HEK293T (cell line): ENCODE measurements around the gene CFAP100.

Experiments used
- CTCF ChIA-PET: fragments of 350-600 bp; formaldehyde crosslinking; extraction: SDS; loops from one replicate; lab custom pipeline; 2021; ENCODE audit warnings: antibody characterized with exemption, inconsistent platforms; lab: Yijun Ruan, JAX
- POLR2A ChIA-PET: fragments of 350-600 bp; formaldehyde crosslinking; extraction: SDS; loops from one replicate; lab custom pipeline; 2020; ENCODE audit warnings: antibody characterized with exemption, inconsistent platforms; lab: Yijun Ruan, JAX
- DNase-seq: peaks from one replicate; pipeline ENCODE4 v3.0.0; 2012; ENCODE audit warnings: mixed read lengths; ENCODE audit errors: extremely low spot score
- ARNT ChIP-seq: fragments of 450-650 bp; IDR thresholded peaks from 2 replicates; pipeline ENCODE4 v1.6.1; 2017; ENCODE audit warnings: mild to moderate bottlenecking
- BHLHE40 ChIP-seq: fragments of 450-650 bp; IDR thresholded peaks from 2 replicates; pipeline ENCODE4 v1.6.1; 2016; ENCODE audit warnings: mild to moderate bottlenecking, moderate library complexity, borderline replicate concordance
- CTBP1 ChIP-seq: fragments of 450-650 bp; IDR thresholded peaks from 2 replicates; pipeline ENCODE4 v1.6.1; 2016; ENCODE audit warnings: borderline replicate concordance
- ELF4 ChIP-seq: fragments of 450-650 bp; IDR thresholded peaks from 2 replicates; pipeline ENCODE4 v1.6.1; 2017; ENCODE audit warnings: antibody characterized with exemption
- FOXA1 ChIP-seq: fragments of 450-650 bp; IDR thresholded peaks from 2 replicates; pipeline ENCODE4 v1.6.1; 2016; ENCODE audit warnings: mild to moderate bottlenecking
- FOXK2 ChIP-seq: fragments of 450-650 bp; IDR thresholded peaks from 2 replicates; pipeline ENCODE4 v1.6.1; 2016; ENCODE audit warnings: mild to moderate bottlenecking
- FOXM1 ChIP-seq: fragments of 450-650 bp; IDR thresholded peaks from 2 replicates; pipeline ENCODE4 v1.6.1; 2017; ENCODE audit warnings: mild to moderate bottlenecking, borderline replicate concordance
- HDGF ChIP-seq: fragments of 450-650 bp; IDR thresholded peaks from 2 replicates; pipeline ENCODE4 v1.6.1; 2017; ENCODE audit warnings: antibody characterized with exemption, borderline replicate concordance
- L3MBTL2 ChIP-seq: fragments of 450-650 bp; conservative IDR thresholded peaks from 2 replicates; pipeline ENCODE4 v1.6.1; 2016; ENCODE audit warnings: mild to moderate bottlenecking
- LEF1 ChIP-seq: fragments of 450-650 bp; IDR thresholded peaks from 2 replicates; pipeline ENCODE4 v1.6.1; 2017; ENCODE audit warnings: mild to moderate bottlenecking, borderline replicate concordance
- NFRKB ChIP-seq: fragments of 450-650 bp; IDR thresholded peaks from 2 replicates; pipeline ENCODE4 v1.6.1; 2016; ENCODE audit warnings: mild to moderate bottlenecking, moderate library complexity
- SP1 ChIP-seq: fragments of 450-650 bp; IDR thresholded peaks from 2 replicates; pipeline ENCODE4 v1.6.1; 2017
- SUZ12 ChIP-seq: fragments of 450-650 bp; IDR thresholded peaks from 2 replicates; pipeline ENCODE4 v1.6.1; 2016; ENCODE audit warnings: mild to moderate bottlenecking
- TARDBP ChIP-seq: fragments of 450-650 bp; IDR thresholded peaks from 2 replicates; pipeline ENCODE4 v1.6.1; 2016
- ZNF384 ChIP-seq: fragments of 450-650 bp; IDR thresholded peaks from 2 replicates; pipeline ENCODE4 v1.6.1; 2016
- TF ChIP-seq, protein P1 (sequence below): fragments of 450-650 bp; IDR thresholded peaks from 2 replicates; pipeline ENCODE4 v1.6.1; 2016

The CFAP100 gene

DNA sequence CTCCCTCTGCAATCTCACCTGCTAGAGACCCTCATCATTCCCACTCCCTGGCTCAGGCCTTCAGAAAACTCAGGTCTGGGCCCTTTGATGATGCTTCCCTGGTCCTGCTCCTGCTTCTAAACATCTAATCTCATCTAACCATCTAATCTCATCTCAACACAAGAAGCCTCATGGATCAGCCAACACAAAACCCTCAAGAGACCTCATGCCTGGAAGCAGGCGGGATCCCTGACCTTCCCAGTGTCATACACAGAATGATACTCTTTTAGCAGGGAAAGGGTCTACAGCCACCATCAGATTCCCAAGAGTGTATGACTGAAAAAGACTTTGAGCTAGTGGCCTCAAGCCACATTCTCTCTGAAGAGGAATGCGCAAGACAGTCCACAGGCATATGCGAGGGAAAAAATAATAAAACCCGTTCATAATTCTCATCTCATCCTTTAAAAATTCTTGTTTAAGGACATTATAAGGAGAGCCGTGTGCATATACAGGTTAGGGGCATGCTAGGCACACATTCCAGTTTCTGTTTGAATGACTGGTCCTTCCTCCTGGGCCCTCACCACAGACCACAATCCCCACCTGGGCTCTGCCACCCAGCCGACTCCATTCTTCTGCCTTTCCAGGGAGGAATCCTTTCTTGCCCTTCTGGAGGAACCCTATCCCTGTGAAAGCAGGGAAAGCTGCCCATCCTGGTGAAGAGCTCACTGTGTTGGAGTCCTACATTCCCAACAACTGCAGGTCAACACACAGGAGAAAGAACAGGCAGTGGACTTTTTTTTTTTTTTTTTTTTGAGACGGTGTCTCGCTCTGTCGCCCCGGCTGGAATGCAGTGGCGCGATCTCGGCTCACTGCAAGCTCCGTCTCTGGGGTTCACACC is 78.8 kb downstream of the CFAP100 start:
- no peak for DNase-seq
- TF ChIP-seq SP1 (no peak), NFRKB (no peak), ELF4 (no peak), FOXM1 (no peak)
- TF ChIP-seq, protein P1, sequence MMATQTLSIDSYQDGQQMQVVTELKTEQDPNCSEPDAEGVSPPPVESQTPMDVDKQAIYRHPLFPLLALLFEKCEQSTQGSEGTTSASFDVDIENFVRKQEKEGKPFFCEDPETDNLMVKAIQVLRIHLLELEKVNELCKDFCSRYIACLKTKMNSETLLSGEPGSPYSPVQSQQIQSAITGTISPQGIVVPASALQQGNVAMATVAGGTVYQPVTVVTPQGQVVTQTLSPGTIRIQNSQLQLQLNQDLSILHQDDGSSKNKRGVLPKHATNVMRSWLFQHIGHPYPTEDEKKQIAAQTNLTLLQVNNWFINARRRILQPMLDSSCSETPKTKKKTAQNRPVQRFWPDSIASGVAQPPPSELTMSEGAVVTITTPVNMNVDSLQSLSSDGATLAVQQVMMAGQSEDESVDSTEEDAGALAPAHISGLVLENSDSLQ = no peak
- ChIA-PET POLR2A (interaction anchor here (0.6 kb wide), 1 partner anchor 68 kb away, joined by 3 read pairs; no protein-coding TSS in a partner anchor), CTCF (no interaction called here)

DNA sequence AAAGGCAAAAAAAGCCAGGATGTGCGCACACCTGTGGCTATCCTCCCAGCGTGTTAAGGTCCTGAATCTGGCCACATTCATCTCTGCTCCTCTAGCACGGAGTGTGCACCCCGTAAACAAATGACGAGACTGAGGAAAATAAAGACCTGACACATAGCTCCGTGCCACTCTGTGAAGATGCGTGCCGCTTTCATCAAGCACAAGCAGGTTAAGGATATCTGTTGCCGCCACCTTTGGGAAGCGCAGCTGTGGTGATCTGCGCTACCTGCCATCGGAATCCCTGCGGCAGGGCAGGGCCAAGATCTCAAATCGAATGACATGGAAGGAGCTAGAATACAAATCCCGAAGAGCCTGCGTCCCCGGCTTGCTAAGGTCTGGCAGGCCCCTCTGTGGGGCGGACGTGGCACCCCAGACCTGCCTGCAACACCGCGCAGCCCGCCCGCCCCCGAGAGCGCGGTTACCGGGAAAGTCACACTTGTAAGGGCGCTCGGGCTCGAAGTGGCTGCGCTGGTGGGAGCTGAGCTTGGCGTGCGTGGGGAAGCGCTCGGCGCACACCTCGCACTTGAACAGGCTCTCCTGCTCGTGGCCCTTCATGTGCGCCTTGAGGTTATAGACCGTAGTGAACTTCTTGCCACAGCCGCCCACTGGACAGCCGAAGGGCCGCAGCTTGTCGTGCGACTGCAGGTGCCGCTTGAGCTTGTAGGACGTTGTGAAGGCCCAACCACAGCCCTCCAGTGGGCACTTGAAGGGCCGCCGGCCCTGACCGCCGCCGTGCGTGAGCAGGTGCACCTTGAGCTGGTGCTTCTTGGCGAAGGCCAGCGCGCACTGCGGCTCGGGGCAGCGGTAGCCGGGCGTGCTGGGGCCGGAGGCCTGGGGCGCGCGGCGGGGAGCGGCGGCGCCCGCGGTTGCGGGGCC is 80.0 kb downstream of the CFAP100 start:
- CTCF ChIA-PET = no interaction called here
- POLR2A ChIA-PET = interaction anchor here (1.6 kb wide), 1 partner anchor 13 kb away, joined by 4 read pairs; no protein-coding TSS in a partner anchor
- TF ChIP-seq L3MBTL2 (0 out of 2 replicates have a peak, but pooled peaks have one; percentile 17), TARDBP (no peak)
- DNase-seq = peak; percentile 27

GRCh38 chr3:126475413-126476114 is 80.9 kb downstream of the CFAP100 start, which contains the start of gene ZXDC:
ZXDC (minus strand) TSS chr3:126475891; CDS start chr3:126475865, 26 bp downstream.
- ChIA-PET POLR2A (interaction anchor here (0.8 to 1.6 kb wide), 6 partner anchors 9 to 116 kb away, joined by 3 to 4 read pairs (median 3); no protein-coding TSS in a partner anchor), CTCF (no interaction called here)
- TF ChIP-seq SUZ12 = no peak
- DNase-seq = peak; percentile 99

GRCh38 chr3:126476166-126477060 is 81.7 kb downstream of the CFAP100 start:
- CTCF ChIA-PET = no interaction called here
- TF ChIP-seq FOXK2 = no peak
- no peak for TF ChIP-seq CTBP1
- 0 out of 2 replicates have a peak, but pooled peaks have one; percentile 20 for TF ChIP-seq L3MBTL2
- DNase-seq = peak; percentile 56
- POLR2A ChIA-PET = interaction anchor here (0.8 to 1.6 kb wide), 6 partner anchors 10 to 117 kb away, joined by 3 to 4 read pairs (median 3); no protein-coding TSS in a partner anchor

GRCh38 chr3:126477061-126477380 is 82.3 kb downstream of the CFAP100 start:
- ChIA-PET CTCF (no interaction called here), POLR2A (no interaction called here)
- TF ChIP-seq FOXK2 (no peak), FOXA1 (no peak), ELF4 (no peak), L3MBTL2 (no peak), BHLHE40 (no peak), TARDBP (no peak), ZNF384 (no peak)
- DNase-seq = no peak

DNA sequence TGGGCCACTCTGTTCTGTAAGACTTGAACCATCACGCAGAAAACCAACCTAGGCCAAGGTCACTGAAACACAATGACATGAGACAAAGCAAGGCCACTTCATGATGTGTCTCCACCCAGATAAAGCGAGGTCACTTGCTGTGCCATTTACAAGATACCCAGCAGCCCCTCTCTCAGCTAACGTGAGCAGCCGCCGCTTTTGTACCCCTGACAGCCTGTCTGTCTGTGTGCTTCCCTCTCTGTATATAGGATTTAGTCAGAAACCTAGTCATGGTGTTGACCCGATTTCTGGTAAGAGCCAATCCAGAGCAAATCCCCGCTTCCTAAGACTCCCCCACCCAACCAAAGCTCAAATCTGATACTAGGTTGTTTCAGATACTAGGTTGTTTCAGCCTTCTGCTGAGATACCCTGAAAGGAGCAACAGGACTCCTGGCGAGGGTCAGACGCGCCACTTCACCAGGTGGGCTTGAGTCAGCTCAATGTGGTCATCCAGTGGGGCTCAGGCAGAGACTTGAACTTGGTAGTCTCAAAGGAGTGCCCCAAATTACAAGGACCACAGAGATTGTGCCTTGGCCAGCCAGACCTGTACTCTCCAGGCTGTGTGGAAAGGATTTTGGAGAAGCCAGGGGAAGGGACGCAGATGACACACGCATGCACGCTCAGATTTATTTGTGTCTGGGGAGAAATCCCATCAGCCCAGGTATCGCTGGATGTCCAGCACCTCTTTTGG is 84.0 kb downstream of the CFAP100 start:
- ChIA-PET CTCF (no interaction called here), POLR2A (no interaction called here)
- no peak for TF ChIP-seq SUZ12
- no peak for TF ChIP-seq FOXA1
- TF ChIP-seq, protein P1 = no peak
- TF ChIP-seq TARDBP = no peak
- no peak for TF ChIP-seq BHLHE40
- TF ChIP-seq NFRKB = no peak
- no peak for TF ChIP-seq ELF4
- no peak for DNase-seq

DNA sequence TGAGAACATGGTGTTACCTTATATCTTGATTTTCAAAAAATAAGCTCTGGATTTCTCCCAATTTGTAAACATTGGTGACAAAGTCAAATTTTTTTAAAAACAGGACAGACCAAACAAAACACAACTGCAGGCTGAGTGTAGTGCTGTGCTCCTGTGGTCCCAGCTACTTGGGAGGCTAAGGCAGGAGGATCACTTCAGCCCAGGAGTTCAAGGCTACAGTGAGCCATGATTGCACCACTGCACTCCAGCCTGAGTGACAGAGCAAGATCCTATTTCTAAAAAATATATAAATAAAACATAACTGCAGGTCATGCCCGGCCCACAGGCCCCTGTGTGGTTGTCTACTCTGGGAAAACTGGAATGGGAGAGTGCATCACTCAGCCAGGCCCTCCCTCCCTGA is 84.9 kb downstream of the CFAP100 start:
- POLR2A ChIA-PET = no interaction called here
- DNase-seq = no peak
- TF ChIP-seq L3MBTL2 (no peak), SUZ12 (no peak), BHLHE40 (no peak), ARNT (no peak), CTBP1 (no peak), TARDBP (no peak), LEF1 (no peak), SP1 (no peak), FOXM1 (no peak), HDGF (no peak), FOXK2 (no peak), FOXA1 (no peak), ELF4 (no peak), ZNF384 (no peak), NFRKB (no peak)
- TF ChIP-seq, protein P1 = no peak
- CTCF ChIA-PET = no interaction called here
